Measurements from ENCODE around the gene GALNT14.

Gene GALNT14

GRCh38 chr2:31134480-31134879 is 3.8 kb downstream of the GALNT14 start:
- TF ChIP-seq CTCF (conservative IDR thresholded peaks at IDR 0.05; ENCODE audit: low read length), result no peak
- no peak overlapping the region for H3K4me3 ChIP-seq (ENCODE audit: low read length)
- no peak for DNase-seq (ENCODE audit: low read depth)

DNA sequence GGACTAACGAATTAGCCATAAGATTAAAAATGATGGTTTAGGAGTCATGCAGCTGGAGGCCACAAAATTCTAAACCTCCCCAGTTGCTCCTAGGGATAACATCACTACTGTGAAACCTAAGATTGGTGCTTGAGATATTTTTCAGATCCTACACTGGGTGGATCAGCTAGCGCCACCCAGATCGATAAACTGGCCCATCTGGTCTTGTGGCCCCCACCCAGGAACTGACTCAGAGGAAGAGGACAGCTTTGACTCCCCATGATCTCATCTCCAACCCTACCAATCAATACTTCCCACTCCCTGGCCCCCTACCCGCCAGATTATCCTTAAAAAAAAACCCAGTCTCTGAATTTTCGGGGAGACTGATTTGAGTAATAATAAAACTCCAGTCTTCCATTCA is 5.5 kb downstream of the GALNT14 start:
- no peak for TF ChIP-seq CTCF (conservative IDR thresholded peaks at IDR 0.05; ENCODE audit: low read length)
- no peak overlapping the region for H3K4me3 ChIP-seq (ENCODE audit: low read length)
- DNase-seq (ENCODE audit: low read depth), result no peak

DNA sequence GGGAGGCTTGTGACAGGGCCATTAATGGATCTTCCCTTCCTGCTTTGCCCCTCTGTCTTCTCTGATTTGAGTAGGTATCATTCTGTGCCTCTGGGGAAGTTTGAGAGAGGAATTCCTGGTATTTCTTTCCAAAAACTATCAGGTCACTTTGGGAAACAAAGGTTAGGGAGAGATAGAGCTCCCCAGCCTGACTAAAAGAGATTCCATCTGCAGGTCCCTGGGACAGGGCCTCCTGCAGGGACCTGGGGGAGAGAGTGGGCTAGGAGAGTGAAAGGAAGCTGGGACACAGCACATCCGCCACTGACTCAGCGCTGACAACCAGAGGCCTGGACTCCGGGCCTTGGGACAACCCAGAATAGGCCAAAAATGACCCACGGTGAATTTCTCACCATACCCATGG is 6.4 kb downstream of the GALNT14 start:
- H3K4me3 ChIP-seq (ENCODE audit: low read length), result no peak overlapping the region
- no peak for DNase-seq (ENCODE audit: low read depth)
- no peak for TF ChIP-seq CTCF (conservative IDR thresholded peaks at IDR 0.05; ENCODE audit: low read length)

DNA sequence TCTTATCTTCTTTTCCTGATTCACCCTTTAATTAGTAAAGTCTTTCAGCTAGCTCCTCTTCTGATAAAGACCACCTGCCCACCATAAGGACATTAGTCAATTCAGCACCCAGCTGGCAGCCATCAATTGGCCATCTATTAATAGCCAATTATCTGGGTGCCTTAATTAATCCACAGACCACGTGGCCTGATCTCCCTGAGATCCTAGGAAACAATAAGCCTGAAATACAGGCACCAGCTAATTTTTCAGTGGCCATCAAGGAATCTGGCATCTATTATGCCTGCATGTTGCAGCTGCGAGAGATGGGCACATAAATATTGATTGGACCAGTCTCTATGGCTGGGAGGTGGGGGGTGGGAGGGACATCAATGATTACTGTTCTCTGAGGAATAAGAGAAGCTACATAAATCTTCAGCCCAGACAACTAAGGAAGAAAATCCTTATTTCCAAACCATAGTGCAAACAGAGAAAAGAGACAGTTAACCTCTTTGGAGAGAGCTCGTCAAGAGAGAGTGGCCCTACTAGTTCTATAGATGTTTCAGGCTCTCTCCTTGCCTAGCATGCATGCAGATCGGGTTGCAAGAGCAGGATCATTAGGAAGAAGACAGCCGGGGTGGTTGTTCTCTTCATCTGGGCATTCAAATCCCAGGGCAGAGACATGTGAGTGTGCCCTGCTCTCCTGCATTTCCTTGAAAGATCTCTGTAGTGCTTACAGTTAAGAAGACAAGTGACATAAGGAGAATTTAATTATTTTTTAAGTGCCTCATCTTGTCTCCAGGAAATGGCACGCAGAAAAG is 8.7 kb downstream of the GALNT14 start:
- no peak for DNase-seq (ENCODE audit: low read depth)
- no peak for TF ChIP-seq CTCF (conservative IDR thresholded peaks at IDR 0.05; ENCODE audit: low read length)
- H3K4me3 ChIP-seq (ENCODE audit: low read length), result no peak overlapping the region

GRCh38 chr2:31127931-31128330 is 10.3 kb downstream of the GALNT14 start:
- TF ChIP-seq CTCF (conservative IDR thresholded peaks at IDR 0.05; ENCODE audit: low read length), result no peak
- no peak overlapping the region for H3K4me3 ChIP-seq (ENCODE audit: low read length)
- DNase-seq (ENCODE audit: low read depth), result no peak

- H3K4me3 ChIP-seq (ENCODE audit: low read length), result no peak overlapping the region
- TF ChIP-seq CTCF (conservative IDR thresholded peaks at IDR 0.05; ENCODE audit: low read length), result no peak
- no peak for DNase-seq (ENCODE audit: low read depth)
Observed at GRCh38 chr2:31125918-31126695, 12.1 kb downstream of the GALNT14 start.

GRCh38 chr2:31124904-31125303 is 13.3 kb downstream of the GALNT14 start:
- TF ChIP-seq CTCF (conservative IDR thresholded peaks at IDR 0.05; ENCODE audit: low read length), result no peak
- no peak overlapping the region for H3K4me3 ChIP-seq (ENCODE audit: low read length)
- DNase-seq (ENCODE audit: low read depth), result no peak
